ENCODE measurements around the gene PPFIA3. TPM values are rescaled to one million over a fixed set of nuclear protein-coding genes. Genes with fewer than 3 reads are reported as not detected.

The PPFIA3 gene
- total and polyA plus RNA-seq, 2 of the 4 experiments (the other 2 are of a cell fraction) = 0.90 to 2.4 TPM

DNA sequence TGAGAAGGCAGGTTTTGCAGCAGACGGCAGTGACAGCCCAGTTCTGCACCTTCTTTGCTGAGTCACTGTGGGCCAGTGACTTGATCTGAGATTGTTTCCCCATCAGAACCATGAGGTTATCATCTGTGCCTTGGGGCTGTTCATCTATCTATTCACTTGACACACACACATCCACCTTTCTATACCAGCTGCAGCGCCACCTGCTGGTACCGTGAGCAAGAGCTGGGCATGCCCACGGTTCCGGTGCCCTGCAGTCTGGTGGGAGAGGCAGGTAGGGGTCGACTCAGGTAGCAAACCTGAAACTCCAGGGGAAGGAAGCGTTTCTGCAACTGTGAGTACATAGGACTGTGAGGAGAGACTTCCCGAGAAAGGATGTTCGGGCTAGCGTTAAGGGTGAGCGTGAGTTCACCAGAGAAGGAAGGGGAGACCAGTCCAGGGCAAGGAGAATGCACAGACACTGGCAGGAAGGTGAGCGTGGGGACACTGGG, 12.7 kb upstream of the PPFIA3 start:
- ATAC-seq (ENCODE audit: low read depth) (peak; percentile 57; the same call in 1 of the 2 replicates), DNase-seq (peak; percentile 45)
- H3K9me3 ChIP-seq (ENCODE audit: control insufficient read depth, insufficient read depth, low read length) = no peaks in the 10 kb centered on the region
- H2BK15ac ChIP-seq (ENCODE audit: low read depth, low read length) = no peak overlapping the region
- H3K18ac ChIP-seq (ENCODE audit: low read depth, low read length) = no peak overlapping the region
- no peak overlapping the region for H4K8ac ChIP-seq (ENCODE audit: low read depth in 2 of 2, low read length in 2 of 2)
- H3K36me3 ChIP-seq (ENCODE audit: control insufficient read depth, insufficient read depth, low read length) = peaks cover 71% of the 10 kb centered on the region
- in situ Hi-C loops (cut with MboI; ENCODE audit: low sequenced_read_pairs) = no loop called here
- no peak overlapping the region for H2BK5ac ChIP-seq (ENCODE audit: low read depth, low read length, poor library complexity, severe bottlenecking)
- WGBS, 2 experiments (ENCODE audit: extremely low coverage in 2 of 2, insufficient read length in 1 of 2) = 85% methylated on average over 9 of the region's 12 CpGs; no CpG with 5 or more reads in 1 of the 2 experiments
- no peak overlapping the region for H4K5ac ChIP-seq (ENCODE audit: low read depth, low read length)
- H3K79me1 ChIP-seq (ENCODE audit: low read depth in 1 of 2, low read length in 2 of 2) = peaks cover 11 to 52% of the 10 kb centered on the region in 2 experiments; a peak in 3 of 4 replicates
- no peak overlapping the region for H3K14ac ChIP-seq (replicated peaks; ENCODE audit: low read depth, low read length)
- BruUV-seq (replicated peaks) = no TSS peak
- no peak overlapping the region for H3K23ac ChIP-seq (ENCODE audit: low read depth, low read length)
- H3K27ac ChIP-seq (ENCODE audit: insufficient read depth, low read length) = no peak overlapping the region
- peaks cover 5% of the 10 kb centered on the region; the same call in 1 of the 2 replicates for H3K9me1 ChIP-seq (ENCODE audit: insufficient read depth, low read length)
- H2AK5ac ChIP-seq (ENCODE audit: low read depth, low read length) = no peak overlapping the region
- no peak overlapping the region for H3K4me2 ChIP-seq (ENCODE audit: low read depth, low read length)
- H2AFZ ChIP-seq (replicated peaks; ENCODE audit: low read length, poor library complexity) = no peak overlapping the region
- dilution Hi-C loops (cut with HindIII; ENCODE audit: low sequenced_read_pairs, unreplicated experiment) = no loop called here
- ChIA-PET POLR2A (ENCODE audit: unreplicated experiment) (no interaction called here), CTCF (interaction anchor here (1.7 to 2.4 kb wide), 2 partner anchors 9 to 92 kb away, joined by 6 read pairs; no protein-coding TSS in a partner anchor)
- no peak overlapping the region for H3K4ac ChIP-seq (ENCODE audit: low read depth, low read length)
- TF ChIP-seq SMC3 (IDR thresholded peaks at IDR 0.05; ENCODE audit: low read depth, low read length) = peak; percentile 34; the same call in 1 of the 2 replicates
- TF ChIP-seq NFE2L2 (IDR thresholded peaks at IDR 0.05; ENCODE audit: low read depth, low read length) = peak; percentile 39; the same call in 1 of the 2 replicates
- TF ChIP-seq RCOR1 (IDR thresholded peaks at IDR 0.05; ENCODE audit: insufficient replicate concordance, low read length) = no peak
- TF ChIP-seq, protein P1, sequence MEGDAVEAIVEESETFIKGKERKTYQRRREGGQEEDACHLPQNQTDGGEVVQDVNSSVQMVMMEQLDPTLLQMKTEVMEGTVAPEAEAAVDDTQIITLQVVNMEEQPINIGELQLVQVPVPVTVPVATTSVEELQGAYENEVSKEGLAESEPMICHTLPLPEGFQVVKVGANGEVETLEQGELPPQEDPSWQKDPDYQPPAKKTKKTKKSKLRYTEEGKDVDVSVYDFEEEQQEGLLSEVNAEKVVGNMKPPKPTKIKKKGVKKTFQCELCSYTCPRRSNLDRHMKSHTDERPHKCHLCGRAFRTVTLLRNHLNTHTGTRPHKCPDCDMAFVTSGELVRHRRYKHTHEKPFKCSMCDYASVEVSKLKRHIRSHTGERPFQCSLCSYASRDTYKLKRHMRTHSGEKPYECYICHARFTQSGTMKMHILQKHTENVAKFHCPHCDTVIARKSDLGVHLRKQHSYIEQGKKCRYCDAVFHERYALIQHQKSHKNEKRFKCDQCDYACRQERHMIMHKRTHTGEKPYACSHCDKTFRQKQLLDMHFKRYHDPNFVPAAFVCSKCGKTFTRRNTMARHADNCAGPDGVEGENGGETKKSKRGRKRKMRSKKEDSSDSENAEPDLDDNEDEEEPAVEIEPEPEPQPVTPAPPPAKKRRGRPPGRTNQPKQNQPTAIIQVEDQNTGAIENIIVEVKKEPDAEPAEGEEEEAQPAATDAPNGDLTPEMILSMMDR (conservative IDR thresholded peaks at IDR 0.05; ENCODE audit: low read depth, low read length) = peak; percentile 67
- TF ChIP-seq MAZ (IDR thresholded peaks at IDR 0.05; ENCODE audit: borderline replicate concordance, low read depth, low read length) = no peak
- no peak for TF ChIP-seq BHLHE40 (IDR thresholded peaks at IDR 0.05; ENCODE audit: low read depth, low read length)
- no peak for TF ChIP-seq CEBPB (IDR thresholded peaks at IDR 0.05; ENCODE audit: low read depth, low read length)
- peak; percentile 33 for TF ChIP-seq RAD21 (IDR thresholded peaks at IDR 0.05; ENCODE audit: low read length)
- TF ChIP-seq RFX5 (IDR thresholded peaks at IDR 0.05; ENCODE audit: low read depth, low read length) = no peak
- TF ChIP-seq POLR2A (IDR thresholded peaks at IDR 0.05; ENCODE audit: low read depth, low read length) = no peak
- no peak for TF ChIP-seq MXI1 (IDR thresholded peaks at IDR 0.05; ENCODE audit: borderline replicate concordance, low read depth, low read length)
- TF ChIP-seq, protein P2, sequence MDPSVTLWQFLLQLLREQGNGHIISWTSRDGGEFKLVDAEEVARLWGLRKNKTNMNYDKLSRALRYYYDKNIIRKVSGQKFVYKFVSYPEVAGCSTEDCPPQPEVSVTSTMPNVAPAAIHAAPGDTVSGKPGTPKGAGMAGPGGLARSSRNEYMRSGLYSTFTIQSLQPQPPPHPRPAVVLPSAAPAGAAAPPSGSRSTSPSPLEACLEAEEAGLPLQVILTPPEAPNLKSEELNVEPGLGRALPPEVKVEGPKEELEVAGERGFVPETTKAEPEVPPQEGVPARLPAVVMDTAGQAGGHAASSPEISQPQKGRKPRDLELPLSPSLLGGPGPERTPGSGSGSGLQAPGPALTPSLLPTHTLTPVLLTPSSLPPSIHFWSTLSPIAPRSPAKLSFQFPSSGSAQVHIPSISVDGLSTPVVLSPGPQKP (IDR thresholded peaks at IDR 0.05; ENCODE audit: borderline replicate concordance, low read depth, low read length) = no peak
- no peak for TF ChIP-seq FOS (IDR thresholded peaks at IDR 0.05; ENCODE audit: low read depth, low read length)
- peaks cover 38% of the 10 kb centered on the region for H4K20me1 ChIP-seq (ENCODE audit: insufficient read depth, low read length)
- H3K56ac ChIP-seq (ENCODE audit: extremely low read depth, insufficient read depth, low read length) = no peak overlapping the region
- H3K9ac ChIP-seq (ENCODE audit: low read depth, low read length) = no peak overlapping the region
- H3K4me1 ChIP-seq (ENCODE audit: control insufficient read depth, insufficient read depth, low read length) = no peaks in the 10 kb centered on the region
- H2AK9ac ChIP-seq (replicated peaks; ENCODE audit: low read depth, low read length, poor library complexity) = no peak overlapping the region
- H3K4me3 ChIP-seq (ENCODE audit: insufficient read depth, low read depth, low read length) = no peak overlapping the region
- no peak overlapping the region for H2BK20ac ChIP-seq (ENCODE audit: low read depth, low read length)
- intact Hi-C loops (cut with micrococcal nuclease) = no loop called here
- no peak overlapping the region for H2BK120ac ChIP-seq (ENCODE audit: low read depth, low read length)
- H3K27me3 ChIP-seq (ENCODE audit: control insufficient read depth, insufficient read depth, low read length) = no peaks in the 10 kb centered on the region
- H4K91ac ChIP-seq (ENCODE audit: insufficient read depth, low read depth, low read length) = no peak overlapping the region
